ENCODE results near the gene PTPRJ. TPM values are rescaled to one million over a fixed set of nuclear protein-coding genes. Genes with fewer than 3 reads are reported as not detected.

The PTPRJ gene
- total RNA-seq, 3 donors from 2014 or later = 14.6 to 15.7 (median 14.7) TPM

- Histone ChIP-seq H3K4me3 (no peak overlapping the region), H3K27ac (peak overlapping the region in 1 of 2 donors; percentile 21), H3K36me3 (no peaks in the 10 kb centered on the region), H3K27me3 (no peaks in the 10 kb centered on the region), H3K9me3 (no peaks in the 10 kb centered on the region), H3K4me1 (no peaks in the 10 kb centered on the region)
- intact Hi-C loops (cut with DNase I; ENCODE audit: low total_unique reads) = loop anchor here (10.0 kb wide), 1 partner anchor 166 kb away; no protein-coding TSS in a partner anchor
- TF ChIP-seq CTCF (IDR thresholded peaks at IDR 0.05) (no peak), POLR2AphosphoS5 (IDR thresholded peaks at IDR 0.05) (no peak), POLR2A (IDR thresholded peaks at IDR 0.05) (no peak)
- DNase-seq (ENCODE audit: low spot score in 2 of 2) = no peak
These were observed 120.8 kb downstream of the PTPRJ start for GRCh38 chr11:48101044-48101733.

DNA sequence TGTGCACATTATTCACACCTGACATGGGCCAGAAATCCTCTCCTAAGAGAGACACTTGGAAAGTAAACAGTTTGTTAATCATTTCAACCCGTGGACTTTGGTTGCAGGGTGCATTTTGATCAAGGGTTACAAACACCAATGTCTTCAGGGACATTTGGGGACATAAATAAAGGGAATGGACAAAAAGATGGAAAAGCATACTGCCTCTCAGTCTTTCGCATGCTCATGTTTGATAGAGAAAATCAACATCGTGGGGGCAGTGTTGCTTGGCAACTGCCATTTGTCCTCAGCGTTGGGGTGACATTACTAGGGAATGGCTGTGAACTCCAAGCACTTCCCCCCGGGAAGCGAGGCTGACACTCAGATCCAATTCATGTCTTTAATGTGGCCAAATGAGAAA lies 121.6 kb downstream of the PTPRJ start:
- H3K9me3 ChIP-seq = no peaks in the 10 kb centered on the region
- TF ChIP-seq POLR2A (IDR thresholded peaks at IDR 0.05) = no peak
- TF ChIP-seq POLR2AphosphoS5 (IDR thresholded peaks at IDR 0.05) = no peak
- TF ChIP-seq CTCF (IDR thresholded peaks at IDR 0.05) = no peak
- no peak for DNase-seq (ENCODE audit: low spot score in 2 of 2)
- no peaks in the 10 kb centered on the region for H3K36me3 ChIP-seq
- no peaks in the 10 kb centered on the region for H3K27me3 ChIP-seq
- H3K4me3 ChIP-seq = no peak overlapping the region
- H3K4me1 ChIP-seq = no peaks in the 10 kb centered on the region
- intact Hi-C loops (cut with DNase I; ENCODE audit: low total_unique reads) = loop anchor here (10.0 kb wide), 1 partner anchor 167 kb away; no protein-coding TSS in a partner anchor
- peak overlapping the region in 1 of 2 donors; percentile 21 for H3K27ac ChIP-seq

GRCh38 chr11:48103621-48104567 lies 123.5 kb downstream of the PTPRJ start:
- H3K27ac ChIP-seq = peak overlapping the region; percentile 83 to 87
- TF ChIP-seq CTCF (IDR thresholded peaks at IDR 0.05) (no peak), POLR2AphosphoS5 (IDR thresholded peaks at IDR 0.05) (no peak), POLR2A (IDR thresholded peaks at IDR 0.05) (no peak)
- no peaks in the 10 kb centered on the region for H3K36me3 ChIP-seq
- H3K4me1 ChIP-seq = no peaks in the 10 kb centered on the region
- no peaks in the 10 kb centered on the region for H3K27me3 ChIP-seq
- no peak overlapping the region for H3K4me3 ChIP-seq
- intact Hi-C loops (cut with DNase I; ENCODE audit: low total_unique reads) = loop anchor here (10.0 kb wide), 1 partner anchor 169 kb away; no protein-coding TSS in a partner anchor
- H3K9me3 ChIP-seq = no peaks in the 10 kb centered on the region
- DNase-seq (ENCODE audit: low spot score in 2 of 2) = no peak

- intact Hi-C loops (cut with DNase I; ENCODE audit: low total_unique reads) = loop anchor here (10.0 kb wide), 1 partner anchor 170 kb away; no protein-coding TSS in a partner anchor
- Histone ChIP-seq H3K4me3 (no peak overlapping the region), H3K36me3 (no peaks in the 10 kb centered on the region), H3K27ac (peak overlapping the region; percentile 83 to 87), H3K4me1 (no peaks in the 10 kb centered on the region), H3K27me3 (no peaks in the 10 kb centered on the region), H3K9me3 (no peaks in the 10 kb centered on the region)
- TF ChIP-seq CTCF (IDR thresholded peaks at IDR 0.05) = no peak
- no peak for TF ChIP-seq POLR2AphosphoS5 (IDR thresholded peaks at IDR 0.05)
- TF ChIP-seq POLR2A (IDR thresholded peaks at IDR 0.05) = no peak
- DNase-seq (ENCODE audit: low spot score in 2 of 2) = no peak
These were observed 124.2 kb downstream of the PTPRJ start for GRCh38 chr11:48104568-48104924.

Data from breast epithelium (tissue), 4 donors.